ENCODE measurements around the gene TDRD3.

The TDRD3 gene

GRCh38 chr13:60412909-60413616 lies 16.0 kb downstream of the TDRD3 start:
- peaks cover 31% of the 10 kb centered on the region for H3K36me3 Mint-ChIP-seq
- no peak for ATAC-seq
- no peak overlapping the region for H3K27ac Mint-ChIP-seq
- H3K27me3 Mint-ChIP-seq, result no peaks in the 10 kb centered on the region
- no peak overlapping the region for H3K4me3 Mint-ChIP-seq
- H3K9me3 Mint-ChIP-seq, result peaks cover under 1% of the 10 kb centered on the region
- H3K4me1 Mint-ChIP-seq, result peaks cover 34% of the 10 kb centered on the region

GRCh38 chr13:60414177-60414576 lies 17.2 kb downstream of the TDRD3 start:
- H3K27ac Mint-ChIP-seq, result no peak overlapping the region
- no peak overlapping the region for H3K4me3 Mint-ChIP-seq
- H3K36me3 Mint-ChIP-seq, result peaks cover 22% of the 10 kb centered on the region
- no peaks in the 10 kb centered on the region for H3K27me3 Mint-ChIP-seq
- ATAC-seq, result no peak
- peaks cover 26% of the 10 kb centered on the region for H3K4me1 Mint-ChIP-seq
- H3K9me3 Mint-ChIP-seq, result no peaks in the 10 kb centered on the region

DNA sequence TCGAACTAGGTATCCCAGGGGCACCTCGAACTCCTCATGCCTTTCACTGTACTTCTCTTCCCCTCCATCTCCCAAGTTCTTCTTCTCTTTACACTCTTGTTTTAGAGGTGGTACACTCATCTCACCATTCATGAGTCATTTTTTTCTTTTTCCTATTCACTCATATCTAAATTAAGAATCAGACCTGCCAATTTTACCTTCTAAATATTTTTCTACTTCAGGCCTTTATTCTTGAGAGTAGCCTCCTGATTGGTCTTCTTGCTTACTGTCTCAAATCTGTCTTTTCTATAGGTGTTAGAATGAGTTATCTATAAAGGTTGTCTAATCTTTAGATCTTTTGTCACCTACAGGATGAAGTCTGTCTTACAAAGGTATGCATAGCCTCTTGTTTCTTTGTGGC lies 20.7 kb downstream of the TDRD3 start:
- Mint-ChIP-seq H3K4me3 (no peak overlapping the region), H3K27me3 (no peaks in the 10 kb centered on the region), H3K9me3 (no peaks in the 10 kb centered on the region), H3K4me1 (peaks cover 9% of the 10 kb centered on the region), H3K36me3 (peaks cover 15% of the 10 kb centered on the region), H3K27ac (peak overlapping the region; percentile 2)
- no peak for ATAC-seq

- no peaks in the 10 kb centered on the region for H3K27me3 Mint-ChIP-seq
- H3K4me3 Mint-ChIP-seq, result no peak overlapping the region
- H3K27ac Mint-ChIP-seq, result no peak overlapping the region
- H3K36me3 Mint-ChIP-seq, result peaks cover 15% of the 10 kb centered on the region
- no peak for ATAC-seq
- no peaks in the 10 kb centered on the region for H3K9me3 Mint-ChIP-seq
- H3K4me1 Mint-ChIP-seq, result peaks cover 9% of the 10 kb centered on the region
These were observed 21.9 kb downstream of the TDRD3 start for GRCh38 chr13:60418954-60419353.

- no peak for ATAC-seq
- peaks cover 5% of the 10 kb centered on the region for H3K36me3 Mint-ChIP-seq
- no peak overlapping the region for H3K4me3 Mint-ChIP-seq
- no peaks in the 10 kb centered on the region for H3K9me3 Mint-ChIP-seq
- no peak overlapping the region for H3K27ac Mint-ChIP-seq
- no peaks in the 10 kb centered on the region for H3K27me3 Mint-ChIP-seq
- peaks cover 28% of the 10 kb centered on the region for H3K4me1 Mint-ChIP-seq
These were observed 28.3 kb downstream of the TDRD3 start for GRCh38 chr13:60425332-60425731.

DNA sequence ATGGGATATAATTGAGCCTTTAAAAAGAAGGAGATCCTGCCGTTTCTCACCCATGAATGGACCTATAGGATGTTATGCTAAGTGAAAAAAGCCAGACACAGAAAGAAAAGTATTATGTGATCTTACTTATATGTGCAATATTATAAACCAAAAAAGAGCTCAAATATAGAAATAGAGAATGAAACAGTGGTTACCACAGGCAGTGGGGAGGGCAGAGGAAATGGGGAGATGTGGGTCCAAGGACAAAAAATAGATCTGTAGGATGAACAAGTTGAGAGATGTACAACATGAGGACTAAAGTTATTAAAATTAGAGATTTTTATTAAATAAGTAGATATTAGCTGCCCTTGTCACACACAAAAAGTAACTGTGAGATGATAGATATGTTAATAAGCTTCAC lies 29.1 kb downstream of the TDRD3 start:
- Mint-ChIP-seq H3K36me3 (peaks cover 2% of the 10 kb centered on the region), H3K27ac (peak overlapping the region; percentile 9), H3K4me3 (no peak overlapping the region), H3K9me3 (no peaks in the 10 kb centered on the region), H3K27me3 (no peaks in the 10 kb centered on the region), H3K4me1 (peaks cover 28% of the 10 kb centered on the region)
- ATAC-seq, result no peak

DNA sequence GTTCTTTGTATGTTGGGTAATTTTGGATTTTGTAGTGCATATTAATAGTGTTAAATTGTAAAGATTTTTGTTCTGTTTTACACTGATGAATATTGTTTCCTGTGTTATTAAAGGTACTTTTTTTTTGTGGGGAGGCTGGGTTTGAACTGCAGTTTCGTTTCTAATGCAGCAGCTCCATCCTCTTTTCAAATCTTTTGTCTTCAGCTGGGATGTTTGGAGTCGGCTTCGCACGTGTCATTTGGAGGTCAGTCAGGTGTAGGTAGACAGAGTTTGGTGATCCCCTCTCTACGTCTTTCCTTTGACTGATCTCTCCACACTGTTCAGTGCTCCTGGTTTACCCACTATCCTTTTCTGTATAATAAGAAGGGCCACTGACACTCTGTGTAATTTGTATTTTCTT lies 30.3 kb downstream of the TDRD3 start:
- peak overlapping the region; percentile 73 for H3K27ac Mint-ChIP-seq
- no peaks in the 10 kb centered on the region for H3K27me3 Mint-ChIP-seq
- no peak for ATAC-seq
- no peak overlapping the region for H3K4me3 Mint-ChIP-seq
- no peaks in the 10 kb centered on the region for H3K36me3 Mint-ChIP-seq
- peaks cover 28% of the 10 kb centered on the region for H3K4me1 Mint-ChIP-seq
- no peaks in the 10 kb centered on the region for H3K9me3 Mint-ChIP-seq

DNA sequence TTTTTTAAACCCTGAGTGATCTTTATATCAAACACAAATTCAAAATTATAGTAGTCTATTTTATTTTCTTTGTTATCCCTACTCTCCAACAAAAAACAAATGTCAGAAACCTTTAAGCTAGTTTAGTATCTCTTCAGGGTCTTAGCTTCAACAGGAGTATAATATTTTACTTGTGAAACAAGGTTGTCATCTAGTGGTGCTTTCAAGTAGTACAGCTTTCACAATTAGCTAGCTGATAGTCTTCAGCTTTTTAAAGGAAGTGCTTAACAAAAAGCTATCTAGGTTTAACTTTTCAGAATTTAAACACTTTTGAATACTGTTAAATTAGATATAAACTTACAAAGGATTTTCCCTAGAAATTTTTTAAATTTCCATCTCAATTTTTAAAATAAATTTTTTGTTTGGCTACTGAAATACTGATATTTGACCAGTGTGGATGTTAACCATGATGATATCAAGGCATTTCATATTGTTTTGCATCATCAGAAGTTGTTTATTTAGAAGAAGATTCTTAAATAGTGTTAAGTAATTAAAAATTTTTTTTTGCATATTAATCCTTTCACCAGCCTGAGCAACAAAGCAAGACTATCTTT lies 34.2 kb downstream of the TDRD3 start:
- Mint-ChIP-seq H3K4me3 (no peak overlapping the region), H3K36me3 (no peaks in the 10 kb centered on the region), H3K4me1 (peaks cover 29% of the 10 kb centered on the region), H3K27ac (no peak overlapping the region), H3K9me3 (peaks cover 4% of the 10 kb centered on the region), H3K27me3 (no peaks in the 10 kb centered on the region)
- peak; percentile 72 for ATAC-seq

GRCh38 chr13:60433505-60433904 lies 36.5 kb downstream of the TDRD3 start:
- H3K9me3 Mint-ChIP-seq, result peaks cover 4% of the 10 kb centered on the region
- no peak overlapping the region for H3K27ac Mint-ChIP-seq
- no peak overlapping the region for H3K4me3 Mint-ChIP-seq
- no peak for ATAC-seq
- peaks cover 24% of the 10 kb centered on the region for H3K4me1 Mint-ChIP-seq
- H3K36me3 Mint-ChIP-seq, result no peaks in the 10 kb centered on the region
- H3K27me3 Mint-ChIP-seq, result no peaks in the 10 kb centered on the region

DNA sequence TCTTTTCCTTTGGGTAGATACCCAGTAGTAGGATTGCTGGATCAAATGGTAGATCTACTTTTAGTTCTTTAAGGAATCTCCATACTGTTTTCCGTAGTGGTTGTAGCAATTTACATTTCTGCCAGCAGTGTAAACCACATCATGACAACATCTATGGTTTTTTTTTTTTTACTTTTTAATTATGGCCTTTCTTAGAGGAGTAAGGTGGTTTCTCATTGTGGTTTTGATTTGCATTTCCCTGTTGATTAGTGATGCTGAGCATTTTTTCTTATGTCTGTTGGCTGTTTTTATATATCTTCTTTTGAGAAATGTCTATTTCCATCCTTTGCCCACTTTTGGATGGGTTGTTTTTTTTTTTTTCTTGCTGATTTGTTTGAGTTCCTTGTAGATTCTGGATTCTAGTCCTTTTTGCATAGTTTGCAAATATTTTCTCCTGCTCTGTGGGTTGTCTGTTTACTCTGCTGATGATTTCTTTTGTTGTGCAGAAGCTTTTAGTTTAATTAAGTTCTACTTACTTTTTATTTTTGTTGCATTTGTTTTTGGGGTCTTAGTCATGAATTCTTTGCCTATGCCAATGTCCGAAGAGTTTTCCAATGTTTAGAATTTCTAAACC lies 38.8 kb downstream of the TDRD3 start:
- Mint-ChIP-seq H3K4me3 (no peak overlapping the region), H3K27me3 (no peaks in the 10 kb centered on the region), H3K27ac (no peak overlapping the region), H3K4me1 (peaks cover 27% of the 10 kb centered on the region), H3K36me3 (no peaks in the 10 kb centered on the region), H3K9me3 (peaks cover 4% of the 10 kb centered on the region)
- no peak for ATAC-seq

DNA sequence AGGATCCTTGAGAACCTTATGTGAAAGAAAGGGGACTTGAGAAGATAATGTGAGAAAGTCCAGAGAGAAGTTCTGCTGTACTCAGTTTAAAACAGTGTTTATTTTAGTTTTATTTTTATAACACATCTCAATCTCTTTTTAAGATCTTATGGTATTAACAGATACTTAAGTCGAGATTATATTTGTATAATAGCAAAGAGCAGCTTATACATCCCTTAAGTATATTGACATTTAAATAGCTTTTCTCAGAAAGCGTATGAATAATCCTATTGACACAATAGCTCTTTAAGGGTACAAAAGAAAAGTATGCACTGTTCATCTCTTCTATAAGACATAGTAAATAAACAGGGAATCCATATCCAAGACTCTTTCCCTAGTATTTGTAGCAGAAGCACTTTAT lies 42.2 kb downstream of the TDRD3 start:
- ATAC-seq, result no peak
- Mint-ChIP-seq H3K27ac (no peak overlapping the region), H3K4me3 (no peak overlapping the region), H3K36me3 (no peaks in the 10 kb centered on the region), H3K4me1 (peaks cover 27% of the 10 kb centered on the region), H3K27me3 (no peaks in the 10 kb centered on the region), H3K9me3 (peaks cover 4% of the 10 kb centered on the region)

- Mint-ChIP-seq H3K4me1 (peaks cover 13% of the 10 kb centered on the region), H3K36me3 (peaks cover 6% of the 10 kb centered on the region), H3K27ac (no peak overlapping the region), H3K27me3 (no peaks in the 10 kb centered on the region), H3K4me3 (no peak overlapping the region), H3K9me3 (no peaks in the 10 kb centered on the region)
- ATAC-seq, result no peak
These were observed 44.7 kb downstream of the TDRD3 start for GRCh38 chr13:60441761-60442160.

GRCh38 chr13:60448907-60449510 lies 52.0 kb downstream of the TDRD3 start:
- ATAC-seq, result no peak
- Mint-ChIP-seq H3K9me3 (no peaks in the 10 kb centered on the region), H3K27ac (no peak overlapping the region), H3K4me1 (no peaks in the 10 kb centered on the region), H3K27me3 (no peaks in the 10 kb centered on the region), H3K36me3 (peaks cover 12% of the 10 kb centered on the region), H3K4me3 (no peak overlapping the region)

DNA sequence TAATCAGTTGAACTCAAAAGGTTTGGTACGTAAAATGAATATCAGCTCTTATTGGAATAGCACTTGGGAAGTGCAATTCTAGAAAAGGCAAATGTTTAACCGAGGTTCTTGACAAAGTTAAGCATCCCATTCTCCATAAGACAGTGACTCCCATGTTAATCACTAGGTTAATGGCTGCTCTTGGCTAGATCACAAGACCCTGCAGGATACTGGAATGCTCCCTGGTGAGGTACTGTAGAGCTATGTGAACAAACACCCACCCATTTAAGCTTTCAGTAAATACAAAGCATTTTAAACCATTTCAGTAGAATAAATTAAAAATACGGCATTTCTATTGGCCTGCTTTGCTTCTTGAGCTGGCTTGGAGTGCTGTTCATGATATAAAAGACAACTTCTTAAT lies 56.5 kb downstream of the TDRD3 start:
- ATAC-seq, result no peak
- H3K36me3 Mint-ChIP-seq, result peaks cover 12% of the 10 kb centered on the region
- H3K27me3 Mint-ChIP-seq, result no peaks in the 10 kb centered on the region
- no peak overlapping the region for H3K4me3 Mint-ChIP-seq
- no peaks in the 10 kb centered on the region for H3K9me3 Mint-ChIP-seq
- H3K27ac Mint-ChIP-seq, result no peak overlapping the region
- no peaks in the 10 kb centered on the region for H3K4me1 Mint-ChIP-seq

GRCh38 chr13:60454425-60454824 lies 57.4 kb downstream of the TDRD3 start:
- H3K4me1 Mint-ChIP-seq, result no peaks in the 10 kb centered on the region
- peaks cover 12% of the 10 kb centered on the region for H3K36me3 Mint-ChIP-seq
- no peak overlapping the region for H3K27ac Mint-ChIP-seq
- H3K27me3 Mint-ChIP-seq, result no peaks in the 10 kb centered on the region
- ATAC-seq, result no peak
- no peaks in the 10 kb centered on the region for H3K9me3 Mint-ChIP-seq
- no peak overlapping the region for H3K4me3 Mint-ChIP-seq

GRCh38 chr13:60463787-60464186 lies 66.8 kb downstream of the TDRD3 start:
- Mint-ChIP-seq H3K4me3 (no peak overlapping the region), H3K4me1 (no peaks in the 10 kb centered on the region), H3K36me3 (peaks cover 48% of the 10 kb centered on the region), H3K9me3 (no peaks in the 10 kb centered on the region), H3K27ac (no peak overlapping the region), H3K27me3 (no peaks in the 10 kb centered on the region)
- no peak for ATAC-seq

Measured in stimulated activated memory B cell treated with anti-CD40 and anti-IgM and Interleukin-4, amounts not matched to agents 10 μg/mL and 1 μg/mL and 100 μg/mL, for 72 hours (primary cell).